Skeletal muscle tissue (tissue), 4 donors: ENCODE results near the gene ATXN10. TPM values are rescaled to one million over a fixed set of nuclear protein-coding genes. Genes with fewer than 3 reads are reported as not detected.

Source experiments
- H3K27ac ChIP-seq: one replicate; pipeline ENCODE4 v1.7.0; 2013; ENCODE audit warnings: mild to moderate bottlenecking, low read depth, low read length, inconsistent platforms
- H3K27me3 ChIP-seq, 3 donors: one replicate each; pipeline ENCODE4 v1.7.0; 2013; ENCODE audit warnings: low read length in 3 of 3; ENCODE audit not compliant: control insufficient read depth in 3 of 3, insufficient read depth in 3 of 3
- H3K36me3 ChIP-seq, 3 donors: one replicate each; pipeline ENCODE4 v1.7.0; 2013; ENCODE audit warnings: low read length in 3 of 3; ENCODE audit not compliant: control insufficient read depth in 3 of 3, insufficient read depth in 3 of 3
- H3K4me1 ChIP-seq, 3 donors: one replicate each; pipeline ENCODE4 v1.7.0; 2013; ENCODE audit warnings: low read length in 3 of 3, mild to moderate bottlenecking in 3 of 3; ENCODE audit not compliant: control insufficient read depth in 3 of 3, insufficient read depth in 3 of 3
- H3K4me3 ChIP-seq, 3 donors: one replicate each; pipeline ENCODE4 v1.7.0; 2013; ENCODE audit warnings: low read length in 3 of 3
- H3K9ac ChIP-seq, 3 donors: one replicate each; pipeline ENCODE4 v1.7.0; 2013; ENCODE audit warnings: low read length in 3 of 3, mild to moderate bottlenecking in 3 of 3, moderate library complexity in 2 of 3, low read depth in 1 of 3
- H3K9me3 ChIP-seq, 3 donors: one replicate each; pipeline ENCODE4 v1.7.0; 2013; ENCODE audit warnings: low read length in 3 of 3; ENCODE audit not compliant: control insufficient read depth in 3 of 3
- total RNA-seq: library from RNA; depleted of rRNA; stranded (reverse); fragments of >200 nt; gene quantifications from one replicate; pipeline ENCODE4 v1.2.3, GENCODE V29; 2014
- donor health status: Osteomylitis.

Gene ATXN10
- total RNA-seq, 1 donor from 2014 or later, result 310 TPM

DNA sequence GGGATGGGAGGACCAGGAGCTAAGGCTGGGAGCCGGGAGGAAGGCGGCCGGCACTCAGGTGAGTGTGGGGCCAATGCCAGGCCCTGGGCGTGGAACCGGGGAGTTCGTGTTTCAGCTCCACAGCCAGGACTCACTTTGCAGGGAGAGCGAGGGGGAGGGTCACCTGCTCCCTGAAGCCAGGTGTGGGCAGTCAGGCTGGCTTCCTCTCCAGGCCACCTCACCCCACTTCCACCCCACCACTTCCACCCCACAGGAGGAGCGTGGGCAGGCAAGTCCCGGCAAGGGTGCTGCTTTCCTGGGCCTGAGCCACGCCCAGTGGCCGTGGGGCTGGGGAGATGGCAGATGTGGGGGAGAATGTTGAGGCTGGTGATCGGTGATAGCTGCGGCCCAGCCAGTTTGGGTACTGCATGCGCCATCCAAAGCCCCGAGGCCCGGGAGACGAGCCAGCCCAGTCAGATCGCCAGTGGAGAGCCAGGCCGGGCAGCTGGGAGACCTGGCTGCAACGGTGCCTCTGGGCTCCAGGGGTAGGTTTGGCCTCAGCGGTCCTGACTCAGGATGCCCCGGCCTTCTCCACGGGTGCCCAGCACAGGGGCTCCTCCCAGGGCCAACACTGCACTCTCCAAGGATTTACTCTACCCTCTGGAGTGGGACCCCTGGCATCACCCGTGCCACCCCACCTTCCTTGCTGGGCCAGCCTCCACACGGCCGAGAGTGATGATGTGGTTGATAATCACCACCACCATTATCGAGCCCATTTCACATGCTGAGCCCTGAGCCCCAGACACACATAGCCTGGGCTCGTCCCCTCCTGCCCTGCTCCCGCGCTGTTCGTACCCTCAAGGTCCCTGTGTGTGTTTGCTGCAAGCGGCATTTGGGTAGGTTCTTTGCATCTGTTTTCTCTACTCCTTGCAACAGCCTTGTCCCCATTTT, 211.5 kb downstream of the ATXN10 start:
- H3K9me3 ChIP-seq, result no peaks in the 10 kb centered on the region

DNA sequence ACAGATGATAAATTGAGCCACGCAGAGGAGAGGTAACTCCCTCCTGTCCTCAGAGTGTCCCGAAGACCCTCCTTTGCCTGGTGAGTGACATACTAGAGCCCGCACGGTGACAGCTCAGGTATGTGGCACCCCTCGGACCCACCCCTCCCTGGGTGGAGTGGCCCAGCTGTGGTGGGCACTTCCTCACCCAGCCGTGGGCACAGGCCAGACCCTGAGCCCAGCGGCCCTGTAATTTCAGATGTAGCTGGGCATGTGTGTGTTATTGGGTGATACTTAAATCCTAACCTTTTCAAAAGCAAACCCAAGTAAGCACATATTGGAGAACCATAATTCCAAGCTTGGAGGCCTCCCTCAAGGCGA, 212.2 kb downstream of the ATXN10 start:
- H3K9me3 ChIP-seq, result no peaks in the 10 kb centered on the region
- H3K27ac ChIP-seq, result no peak overlapping the region
- H3K4me1 ChIP-seq, result peaks cover 6 to 9% (median 8%) of the 10 kb centered on the region in 3 donors
- H3K9ac ChIP-seq, result no peak overlapping the region
- H3K27me3 ChIP-seq, result peaks cover 52 to 71% (median 69%) of the 10 kb centered on the region in 3 donors
- H3K4me3 ChIP-seq, result no peak overlapping the region
- no peaks in the 10 kb centered on the region for H3K36me3 ChIP-seq

More for the DNA sequence above, 211.5 kb downstream of the ATXN10 start:
- Histone ChIP-seq H3K4me1 (peaks cover 6 to 9% (median 8%) of the 10 kb centered on the region in 3 donors), H3K27ac (no peak overlapping the region), H3K9ac (no peak overlapping the region), H3K36me3 (no peaks in the 10 kb centered on the region), H3K27me3 (peaks cover 56 to 71% (median 69%) of the 10 kb centered on the region in 3 donors), H3K4me3 (no peak overlapping the region)

DNA sequence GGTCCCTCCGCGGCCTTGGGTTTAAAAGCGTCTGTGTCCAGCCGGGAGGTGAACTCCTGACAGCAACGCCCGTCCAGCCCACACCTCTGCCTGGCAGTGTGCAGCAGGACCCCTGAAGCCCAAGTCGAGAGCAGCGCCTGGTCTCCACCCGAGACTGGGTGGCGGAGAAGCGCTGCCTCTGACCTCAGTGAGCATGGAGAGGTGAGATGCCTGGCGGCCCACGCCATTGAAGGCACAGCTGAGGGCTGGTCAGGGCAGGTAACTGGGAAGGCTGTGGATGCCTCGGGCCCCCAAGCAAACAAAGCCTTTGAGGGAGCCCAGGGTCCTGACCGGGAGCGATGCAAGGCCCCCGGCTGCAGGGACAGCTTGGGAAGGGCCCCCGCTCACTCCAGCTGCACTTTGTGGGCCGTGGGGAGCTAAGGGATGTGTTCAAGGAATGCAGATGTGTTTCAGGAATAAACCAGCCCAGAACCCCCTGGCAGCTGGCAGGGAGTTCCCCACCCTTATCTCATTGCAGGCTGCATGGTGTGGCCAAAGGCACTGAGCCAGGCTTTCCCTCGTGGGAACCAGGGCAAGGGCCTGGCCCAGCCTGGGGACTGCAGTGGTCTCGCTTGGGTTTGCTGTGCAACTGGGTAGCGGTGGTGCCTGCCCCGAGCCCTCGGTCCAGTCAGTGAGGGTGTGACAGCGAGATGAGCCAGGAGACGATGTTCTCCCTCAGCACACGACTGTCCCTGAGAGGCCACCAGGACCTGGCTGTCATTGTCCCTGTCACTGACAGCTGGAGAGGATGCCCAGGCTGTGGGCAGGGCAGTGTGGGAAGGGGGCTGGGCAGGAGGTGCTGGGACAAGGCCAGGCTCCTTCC, 212.8 kb downstream of the ATXN10 start:
- H3K4me3 ChIP-seq, result no peak overlapping the region
- peaks cover 6 to 9% (median 8%) of the 10 kb centered on the region in 3 donors for H3K4me1 ChIP-seq
- peaks cover 55 to 73% (median 71%) of the 10 kb centered on the region in 3 donors for H3K27me3 ChIP-seq
- no peak overlapping the region for H3K9ac ChIP-seq
- H3K36me3 ChIP-seq, result no peaks in the 10 kb centered on the region
- H3K9me3 ChIP-seq, result no peaks in the 10 kb centered on the region
- H3K27ac ChIP-seq, result no peak overlapping the region

DNA sequence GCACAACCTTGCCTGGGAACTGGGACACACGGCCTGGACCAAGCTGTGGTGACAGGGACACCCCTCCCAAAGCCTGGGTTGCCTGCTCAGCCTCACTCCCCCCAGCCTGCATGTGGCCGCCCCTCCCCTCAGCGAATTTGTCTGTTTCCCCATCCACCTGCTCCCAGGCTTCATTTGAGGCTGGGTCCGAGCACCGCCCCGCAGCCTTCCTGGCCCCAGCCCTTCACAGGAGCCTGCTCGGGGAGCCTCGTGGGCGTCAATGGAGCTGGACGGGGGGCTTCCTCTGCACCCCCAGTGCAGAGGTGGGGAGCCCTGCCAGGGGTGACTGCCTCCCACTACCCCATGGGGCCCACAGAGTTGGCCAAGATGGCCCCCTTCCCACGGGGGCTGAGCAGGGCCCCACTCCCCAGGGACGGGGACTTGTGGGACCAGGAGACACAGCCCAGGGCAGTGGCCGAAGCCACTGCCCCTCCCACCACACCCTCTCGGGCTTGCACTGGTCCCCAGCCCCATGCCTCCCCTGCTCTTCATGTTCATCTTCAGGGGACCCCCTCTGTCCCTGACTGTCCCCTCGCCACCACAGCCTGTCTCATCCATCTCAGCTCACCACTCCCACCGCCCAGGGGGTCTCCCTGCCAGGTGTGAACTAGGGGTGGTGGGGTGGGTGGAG, 213.7 kb downstream of the ATXN10 start:
- no peak overlapping the region for H3K9ac ChIP-seq
- H3K4me3 ChIP-seq, result no peak overlapping the region
- H3K36me3 ChIP-seq, result no peaks in the 10 kb centered on the region
- H3K4me1 ChIP-seq, result peaks cover 3 to 5% (median 4%) of the 10 kb centered on the region in 3 donors
- peaks cover 54 to 73% (median 73%) of the 10 kb centered on the region in 3 donors for H3K27me3 ChIP-seq
- H3K27ac ChIP-seq, result no peak overlapping the region
- H3K9me3 ChIP-seq, result no peaks in the 10 kb centered on the region

DNA sequence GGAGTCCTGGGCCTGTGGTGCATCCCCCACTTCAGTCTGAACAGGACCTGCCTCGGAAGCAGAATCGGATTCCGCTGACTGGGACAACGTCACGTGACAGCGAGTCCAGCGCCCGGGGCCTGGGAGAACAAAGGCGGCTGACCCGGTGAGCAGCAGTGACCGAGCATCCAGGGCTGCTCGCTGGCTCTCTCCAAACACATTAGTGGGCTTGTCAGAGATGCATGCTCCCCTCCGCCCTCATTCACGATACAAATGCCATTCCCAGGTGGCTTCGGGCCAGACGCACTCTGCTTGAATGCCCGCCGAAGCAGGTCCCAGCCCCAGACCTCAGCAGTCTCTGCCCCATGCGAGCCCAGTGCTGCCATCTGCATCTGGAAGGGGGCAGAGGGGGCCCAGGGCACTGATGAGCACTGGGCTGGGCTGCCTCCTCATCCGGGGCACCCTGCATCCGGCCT, 214.3 kb downstream of the ATXN10 start:
- Histone ChIP-seq H3K27ac (no peak overlapping the region), H3K9me3 (no peaks in the 10 kb centered on the region), H3K9ac (no peak overlapping the region), H3K27me3 (peaks cover 53 to 67% (median 67%) of the 10 kb centered on the region in 3 donors), H3K4me3 (no peak overlapping the region), H3K36me3 (no peaks in the 10 kb centered on the region), H3K4me1 (peaks cover 0 to 3% (median 0%) of the 10 kb centered on the region in 3 donors)

DNA sequence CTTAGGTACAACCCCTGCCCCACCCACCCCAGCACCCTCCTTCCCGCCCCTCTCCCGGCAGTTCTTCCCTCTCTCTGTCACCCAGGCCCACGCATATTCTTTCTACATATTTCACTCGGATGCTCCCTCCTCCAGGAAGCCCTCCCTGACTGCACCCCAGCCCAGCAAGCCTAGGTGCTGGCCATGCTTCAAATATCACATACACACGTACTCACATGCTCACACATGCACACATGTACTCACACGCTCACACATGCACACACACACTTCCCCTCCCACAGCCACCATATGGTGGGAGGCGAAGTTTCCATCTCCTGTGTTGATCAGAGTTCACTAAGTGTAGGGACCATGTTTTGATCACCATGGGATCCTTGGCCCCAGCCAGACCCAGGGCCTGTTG, 214.9 kb downstream of the ATXN10 start:
- Histone ChIP-seq H3K9ac (no peak overlapping the region), H3K36me3 (no peaks in the 10 kb centered on the region), H3K9me3 (no peaks in the 10 kb centered on the region), H3K27me3 (peaks cover 49 to 64% (median 61%) of the 10 kb centered on the region in 3 donors), H3K27ac (no peak overlapping the region), H3K4me1 (no peaks in the 10 kb centered on the region), H3K4me3 (no peak overlapping the region)

DNA sequence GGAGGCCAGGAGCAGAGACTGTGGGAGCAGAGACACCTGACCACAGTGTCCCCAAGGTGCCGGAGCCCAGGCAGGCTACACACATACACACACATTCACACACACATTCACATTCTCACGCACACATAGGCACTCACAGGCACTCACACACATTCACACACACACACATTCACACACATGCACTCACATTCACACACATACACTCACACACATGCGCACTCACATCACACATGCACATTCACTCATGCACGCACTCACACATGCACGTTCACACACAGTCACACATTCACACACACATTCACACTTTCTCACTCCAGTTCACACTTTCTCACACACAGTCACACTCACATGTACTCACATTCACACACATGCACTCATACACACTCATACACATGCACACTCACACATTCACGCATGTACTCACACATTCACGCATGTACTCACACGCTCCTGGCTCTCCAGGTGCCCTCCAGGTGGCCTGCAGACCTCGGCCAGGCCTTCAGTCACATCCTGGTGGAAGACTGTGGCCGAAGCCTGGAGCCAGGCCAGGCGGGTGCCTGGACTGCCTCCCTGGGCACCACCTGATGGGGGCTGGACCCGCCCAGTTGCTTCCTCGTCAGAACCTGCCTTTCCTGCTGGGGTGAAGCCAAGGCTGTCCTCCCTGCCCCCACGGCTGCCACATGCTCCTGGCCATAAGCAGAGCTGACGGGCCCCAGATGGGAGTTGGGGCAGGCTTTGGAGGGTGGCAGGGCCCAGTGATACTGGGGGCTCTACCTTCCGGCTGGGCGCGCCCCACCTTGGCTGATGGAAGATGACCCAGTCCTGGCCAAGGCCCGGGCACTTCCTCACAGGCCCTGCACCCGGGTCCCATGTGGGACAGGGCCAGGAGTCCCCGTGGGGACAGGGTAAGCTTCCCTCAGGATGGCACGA, 215.8 kb downstream of the ATXN10 start:
- H3K4me1 ChIP-seq, result no peaks in the 10 kb centered on the region
- H3K9me3 ChIP-seq, result no peaks in the 10 kb centered on the region
- peaks cover 49 to 65% (median 62%) of the 10 kb centered on the region in 3 donors for H3K27me3 ChIP-seq

DNA sequence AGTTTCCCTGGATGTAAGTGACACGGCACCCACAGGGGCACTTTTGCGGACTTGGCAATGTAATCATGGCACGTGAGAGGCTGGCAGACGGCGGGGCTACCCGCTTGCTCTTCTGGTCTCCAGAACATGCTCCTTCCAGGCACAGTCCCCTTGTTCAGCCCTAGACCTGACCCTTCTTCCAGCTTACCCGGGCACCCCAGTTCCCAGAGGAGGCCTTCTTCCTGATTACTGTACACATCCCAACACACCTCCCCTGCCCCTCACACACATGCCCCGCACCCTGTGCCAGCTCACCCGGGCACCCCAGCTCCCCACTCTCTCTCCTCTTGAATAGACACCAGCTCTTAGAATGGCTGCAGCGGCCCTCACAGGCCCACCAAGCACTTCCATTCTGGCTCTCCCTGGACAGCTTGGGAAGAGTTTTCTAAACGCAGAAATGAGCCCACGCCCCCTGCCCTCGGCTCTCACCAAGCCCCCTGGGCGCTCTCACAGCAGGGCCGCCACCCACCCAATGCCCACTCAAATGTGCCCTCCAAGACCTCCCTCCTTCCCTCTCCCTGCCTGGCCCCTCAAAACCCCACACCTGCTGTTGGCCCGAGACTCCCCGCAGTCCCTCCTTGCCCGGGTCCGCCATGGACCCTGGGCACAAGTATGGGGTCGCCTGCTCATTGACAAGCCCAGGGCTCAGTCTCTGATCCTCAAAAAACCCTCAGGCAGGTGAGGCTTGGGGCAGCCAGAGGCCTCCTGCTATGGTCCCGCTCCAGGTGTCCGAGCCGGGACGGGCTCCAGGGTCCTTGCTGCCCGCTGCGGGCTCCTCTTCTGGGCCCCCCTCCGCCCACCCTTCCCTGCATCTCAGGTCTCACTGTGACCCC, 216.8 kb downstream of the ATXN10 start:
- Histone ChIP-seq H3K27ac (no peak overlapping the region), H3K36me3 (no peaks in the 10 kb centered on the region), H3K4me3 (no peak overlapping the region), H3K4me1 (no peaks in the 10 kb centered on the region), H3K27me3 (peaks cover 47 to 63% (median 60%) of the 10 kb centered on the region in 3 donors), H3K9me3 (no peaks in the 10 kb centered on the region), H3K9ac (no peak overlapping the region)

More for the DNA sequence above, 215.8 kb downstream of the ATXN10 start:
- H3K9ac ChIP-seq, result no peak overlapping the region
- no peaks in the 10 kb centered on the region for H3K36me3 ChIP-seq
- no peak overlapping the region for H3K4me3 ChIP-seq
- H3K27ac ChIP-seq, result no peak overlapping the region
